ENCODE data around the gene ERF. TPM values are rescaled to one million over a fixed set of nuclear protein-coding genes. Genes with fewer than 3 reads are reported as not detected.

ERF gene
- total and polyA plus RNA-seq, 4 donors, result 8.7 to 21.0 (median 13.8) TPM

- peak; percentile 87 for TF ChIP-seq REST (IDR thresholded peaks at IDR 0.05)
- TF ChIP-seq FOXA2 (IDR thresholded peaks at IDR 0.05), result no peak
- TF ChIP-seq SP1 (IDR thresholded peaks at IDR 0.05), result no peak
- peak; percentile 43 for TF ChIP-seq ZBTB33 (IDR thresholded peaks at IDR 0.05)
- TF ChIP-seq HNF4A (conservative IDR thresholded peaks at IDR 0.05), result peak; percentile 11 to 20
- TF ChIP-seq RXRA (IDR thresholded peaks at IDR 0.05), result peak in 1 of 2 donors; percentile 33
- peak; percentile 44 for TF ChIP-seq MAX (IDR thresholded peaks at IDR 0.05)
- TF ChIP-seq GABPA (IDR thresholded peaks at IDR 0.05 in 1 of 2, conservative IDR thresholded peaks at IDR 0.05 in 1 of 2), result peak in 1 of 2 donors; percentile 80
- TF ChIP-seq HNF4G (IDR thresholded peaks at IDR 0.05), result no peak
- no peak for TF ChIP-seq NR2F2 (IDR thresholded peaks at IDR 0.05)
Observed at GRCh38 chr19:42217520-42218437, 37.1 kb downstream of the ERF start, which contains the start of gene DEDD2 (continued).

GRCh38 chr19:42216653-42217519, 38.0 kb downstream of the ERF start:
- Histone ChIP-seq H3K4me3 (ENCODE audit: low read depth in 1 of 3, low read length in 3 of 3) (peak overlapping the region; percentile 75 to 80 (median 79)), H3K27me3 (ENCODE audit: control insufficient read depth in 4 of 4, insufficient read depth in 4 of 4, low read length in 3 of 4) (no peaks in the 10 kb centered on the region), H3K27ac (ENCODE audit: low read depth in 1 of 2, low read length in 2 of 2) (peak overlapping the region; percentile 94 to 96), H3K4me1 (ENCODE audit: control insufficient read depth in 4 of 4, insufficient read depth in 4 of 4, low read length in 3 of 4) (peaks cover 19 to 37% (median 29%) of the 10 kb centered on the region in 4 donors), H3K9ac (ENCODE audit: low read depth in 1 of 2, low read length in 2 of 2) (peak overlapping the region; percentile 90 to 98), H3K9me3 (ENCODE audit: control insufficient read depth in 4 of 4, low read length in 3 of 4) (no peaks in the 10 kb centered on the region), H3K36me3 (ENCODE audit: control insufficient read depth in 4 of 4, insufficient read depth in 3 of 4, low read depth in 1 of 4, low read length in 3 of 4) (peaks cover 2 to 10% (median 7%) of the 10 kb centered on the region in 4 donors)
- DNase-seq (ENCODE audit: low spot score), result no peak
- TF ChIP-seq HNF4A (conservative IDR thresholded peaks at IDR 0.05), result peak; percentile 17 to 50
- TF ChIP-seq FOXA2 (IDR thresholded peaks at IDR 0.05), result no peak
- no peak for TF ChIP-seq YY1 (IDR thresholded peaks at IDR 0.05)
- TF ChIP-seq TAF1 (conservative IDR thresholded peaks at IDR 0.05), result no peak
- TF ChIP-seq CTCF (IDR thresholded peaks at IDR 0.05; ENCODE audit: low read depth, low read length, missing input control), result no peak
- TF ChIP-seq ATF3 (IDR thresholded peaks at IDR 0.05), result no peak
- TF ChIP-seq FOXA1 (IDR thresholded peaks at IDR 0.05), result no peak
- TF ChIP-seq SP1 (IDR thresholded peaks at IDR 0.05), result no peak
- TF ChIP-seq EGR1 (IDR thresholded peaks at IDR 0.05; ENCODE audit: low read depth in 2 of 2), result no peak
- under 1% methylated on average over 79 of the region's 79 CpGs for WGBS

Measured in liver (tissue), 9 donors.